T47D (cell line): ENCODE data around the gene PRKN.
A peak's percentile ranks its signal among the peaks of the same experiment; 100 is the strongest.

ENCODE experiments used
- DNase-seq, 2 experiments: peaks; one replicate each; pipeline versions ENCODE4 v3.0.0 to v3.0.0-alpha.2; 2011 to 2012; ENCODE audit warnings: low read depth in 1 of 2, low spot score in 1 of 2
- JUND ChIP-seq: IDR thresholded peaks from 2 replicates; pipeline ENCODE4 v1.6.1; 2012; ENCODE audit warnings: low read depth
- in situ Hi-C: cut with HindIII; loops from 2 replicates; pipeline ENCODE4 v1.10.0; 2016; ENCODE audit warnings: low sequenced_read_pairs, low pct_unique_long_range_greater_than_20kb

Gene PRKN

GRCh38 chr6:161401587-161402309 lies 1325.8 kb downstream of the PRKN start:
- TF ChIP-seq JUND: no peak
- no peak for DNase-seq
- in situ Hi-C loops: no loop called here

DNA sequence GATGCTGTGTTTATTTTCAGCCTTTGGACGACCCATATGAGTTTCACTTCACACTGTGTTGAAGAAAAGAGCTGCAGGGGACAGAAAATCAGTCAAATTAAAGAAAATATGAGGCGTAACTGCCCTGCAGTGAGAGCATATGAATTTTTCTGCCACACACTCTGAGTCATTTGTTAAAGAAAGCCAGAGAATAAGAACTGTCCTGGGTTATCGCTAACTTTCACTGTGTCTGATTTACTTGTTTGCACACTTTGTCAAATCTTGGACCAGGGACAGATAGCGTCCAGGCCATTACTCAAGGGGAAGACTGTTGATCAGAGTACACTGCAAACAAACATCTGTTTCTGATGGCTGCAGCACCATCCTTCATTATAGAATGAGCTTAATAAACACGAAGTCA lies 1326.9 kb downstream of the PRKN start:
- in situ Hi-C loops: no loop called here
- DNase-seq: no peak
- no peak for TF ChIP-seq JUND

GRCh38 chr6:161396539-161396938 lies 1331.0 kb downstream of the PRKN start:
- DNase-seq: no peak
- no peak for TF ChIP-seq JUND
- in situ Hi-C loops: no loop called here

GRCh38 chr6:161395716-161396231 lies 1331.8 kb downstream of the PRKN start:
- DNase-seq: no peak
- in situ Hi-C loops: no loop called here
- TF ChIP-seq JUND: no peak

DNA sequence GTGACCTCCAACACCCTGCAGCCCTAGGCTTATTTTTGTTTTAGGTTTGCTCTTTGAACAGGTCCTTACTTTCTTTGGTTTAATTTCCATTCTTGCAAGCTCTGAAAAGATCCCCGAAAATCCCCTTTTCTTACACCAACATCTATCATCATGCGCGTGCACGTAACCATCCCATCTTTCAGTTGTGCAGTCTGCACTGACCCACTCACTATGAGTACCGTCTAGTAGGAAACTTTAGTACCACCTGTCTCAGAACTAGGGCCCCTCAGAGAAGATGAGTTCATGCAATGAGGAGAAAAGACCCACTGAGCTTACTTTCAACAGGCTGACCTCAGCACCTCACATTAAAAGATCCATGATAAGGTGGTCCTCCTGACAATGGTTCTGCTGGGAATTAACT lies 1333.1 kb downstream of the PRKN start:
- in situ Hi-C loops: no loop called here
- DNase-seq: no peak
- no peak for TF ChIP-seq JUND

DNA sequence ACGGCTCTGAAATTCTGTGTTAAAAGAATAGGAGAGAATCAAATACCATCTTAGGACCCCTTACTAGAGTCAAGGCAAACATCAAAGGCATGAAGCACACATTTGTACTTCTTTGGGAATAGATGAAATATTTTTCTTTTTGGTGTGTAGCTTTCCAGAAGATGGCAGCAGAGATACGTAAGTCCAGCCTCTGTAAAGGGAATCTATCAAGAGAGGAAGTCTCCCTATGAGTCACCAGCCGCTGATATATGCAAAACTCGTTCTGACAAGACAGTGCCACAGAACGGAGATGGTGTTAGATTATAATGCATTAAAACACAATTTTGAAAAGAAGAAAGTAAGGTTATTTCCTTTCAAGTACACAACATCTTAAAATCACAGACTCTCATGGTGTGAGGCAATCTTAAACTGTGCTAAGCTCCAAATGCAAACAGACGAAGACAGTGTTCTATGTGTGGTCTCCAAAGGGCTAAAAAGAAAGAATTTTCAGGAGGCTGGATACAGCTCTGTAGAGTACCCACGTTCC lies 1333.7 kb downstream of the PRKN start:
- in situ Hi-C loops: no loop called here
- peak in 1 of 2 experiments; percentile 68 for DNase-seq
- TF ChIP-seq JUND: no peak

- in situ Hi-C loops: no loop called here
- no peak for TF ChIP-seq JUND
Observed at GRCh38 chr6:161393292-161393691, 1334.3 kb downstream of the PRKN start.

DNA sequence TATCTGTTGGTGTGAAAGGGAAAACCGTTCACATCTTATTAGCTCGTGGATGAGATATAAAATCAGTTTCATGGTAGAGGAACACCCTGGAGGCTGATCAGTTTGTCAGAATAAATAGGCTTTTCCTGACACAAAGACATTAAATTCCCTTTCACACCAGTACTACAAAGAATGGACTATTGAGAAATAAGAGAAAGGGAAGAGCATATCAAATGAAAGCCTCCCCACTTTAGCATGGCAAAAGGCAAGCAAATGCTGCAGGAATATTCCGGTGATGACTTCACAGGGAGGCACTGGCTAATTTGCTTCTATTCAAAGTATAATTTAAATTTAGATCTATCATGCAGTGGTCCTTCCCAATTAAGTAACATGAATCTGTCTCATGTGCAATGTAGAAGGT lies 1337.8 kb downstream of the PRKN start:
- in situ Hi-C loops: no loop called here
- no peak for DNase-seq
- TF ChIP-seq JUND: no peak

More at GRCh38 chr6:161393292-161393691, 1334.3 kb downstream of the PRKN start:
- DNase-seq: no peak

GRCh38 chr6:161383951-161384350 lies 1343.6 kb downstream of the PRKN start:
- in situ Hi-C loops: no loop called here
- TF ChIP-seq JUND: no peak
- no peak for DNase-seq

DNA sequence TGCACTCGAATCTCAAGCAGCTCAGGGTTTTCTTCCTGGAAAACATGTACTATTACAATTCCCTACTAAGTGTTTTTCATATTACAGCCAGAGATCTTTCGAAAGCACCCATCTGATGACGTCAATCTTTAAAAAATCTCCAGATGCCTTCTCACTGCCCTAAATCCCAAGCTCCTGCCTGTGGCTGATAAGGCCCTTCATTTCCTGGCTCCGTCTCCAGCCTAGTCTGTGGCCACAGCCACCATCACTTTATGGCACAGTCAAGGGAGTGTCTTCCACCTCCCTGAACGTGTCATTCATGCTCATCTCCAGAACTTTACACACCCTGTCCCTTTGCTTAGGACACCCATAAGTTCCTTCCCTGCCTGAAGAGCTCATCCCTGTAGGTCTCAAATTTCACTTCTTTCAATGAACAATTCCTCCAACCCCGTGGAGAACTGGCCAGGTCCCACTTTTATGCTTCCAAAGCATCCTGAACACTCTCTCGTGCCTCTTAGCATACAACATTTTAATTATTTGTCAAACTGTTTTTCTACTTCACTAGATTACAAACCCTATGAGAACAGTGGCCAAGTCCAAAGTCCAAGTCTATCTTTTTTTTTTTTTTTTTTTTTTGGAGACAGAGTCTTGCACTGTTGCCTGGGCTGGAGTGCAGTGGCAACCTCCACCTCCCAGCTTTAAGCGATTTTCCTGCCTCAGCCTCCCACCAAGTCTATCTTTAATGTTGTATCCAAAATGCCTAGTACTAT lies 1347.6 kb downstream of the PRKN start:
- TF ChIP-seq JUND: no peak
- in situ Hi-C loops: no loop called here
- no peak for DNase-seq

DNA sequence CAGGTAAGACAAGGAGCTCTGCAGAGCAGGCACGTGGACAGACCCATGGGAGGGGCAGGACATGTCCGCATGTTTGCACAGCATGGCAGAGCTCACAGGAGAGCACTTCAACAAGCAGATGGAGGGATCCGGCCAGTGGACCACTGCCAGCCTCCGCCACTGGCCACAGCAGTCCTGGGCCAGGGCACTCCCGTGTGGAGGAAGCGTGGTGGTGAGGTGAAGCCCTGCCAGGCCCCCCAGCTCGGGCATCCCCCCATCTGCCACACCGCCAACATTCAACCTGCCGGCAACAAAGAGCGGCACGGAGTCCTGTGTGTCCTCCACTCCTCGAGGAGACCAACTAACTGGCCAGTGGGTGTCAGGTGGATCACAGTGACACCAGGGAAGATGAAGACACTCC lies 1349.5 kb downstream of the PRKN start:
- in situ Hi-C loops: no loop called here
- DNase-seq: no peak
- TF ChIP-seq JUND: no peak

DNA sequence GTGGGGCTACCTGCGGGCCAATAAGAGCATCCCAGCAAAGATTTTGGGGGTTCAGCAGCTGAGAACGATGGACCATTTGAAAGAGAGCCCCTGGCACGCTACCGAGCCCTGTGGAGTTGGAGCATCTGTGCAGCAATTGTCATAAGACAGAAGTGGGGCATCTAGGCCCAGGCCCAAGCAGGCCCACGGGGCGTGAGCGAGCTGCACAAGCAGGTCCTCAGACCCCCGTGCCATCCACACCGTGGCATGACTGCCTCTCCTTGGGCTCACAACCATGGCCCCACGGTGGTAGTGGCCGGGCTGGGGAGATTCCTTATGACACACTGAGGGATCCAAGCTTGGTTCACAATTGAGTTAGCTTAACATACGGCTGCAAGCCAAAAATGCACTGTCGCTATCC lies 1350.5 kb downstream of the PRKN start:
- DNase-seq: no peak
- no peak for TF ChIP-seq JUND
- in situ Hi-C loops: no loop called here

DNA sequence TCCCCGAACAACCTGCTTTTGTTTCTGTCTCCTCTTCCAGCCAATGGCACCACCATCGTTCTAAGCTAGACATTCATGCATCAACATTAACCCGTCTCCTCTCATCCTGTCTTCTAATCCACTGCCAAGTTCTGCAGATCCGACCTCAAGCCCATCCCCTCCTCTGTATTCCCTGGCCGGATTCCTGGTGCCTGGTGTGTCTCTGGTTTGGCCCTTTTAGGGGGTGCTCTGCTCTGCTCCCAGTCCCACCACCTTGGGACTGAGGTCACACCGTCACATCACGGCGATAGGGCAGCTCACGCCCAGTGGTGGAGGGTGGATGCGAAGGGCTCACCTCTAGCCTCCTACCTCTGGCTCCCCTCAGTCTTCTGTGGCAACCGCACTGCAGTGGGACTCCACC lies 1351.2 kb downstream of the PRKN start:
- in situ Hi-C loops: no loop called here
- no peak for DNase-seq
- no peak for TF ChIP-seq JUND
